ENCODE results near the gene CDKAL1.

- TF ChIP-seq HOXA7 (CRISPR knock-in tag; IDR thresholded peaks at IDR 0.05) (no peak), EP300 (IDR thresholded peaks at IDR 0.05) (no peak), FOXS1 (CRISPR knock-in tag; IDR thresholded peaks at IDR 0.05) (no peak), CTCF (IDR thresholded peaks at IDR 0.05) (no peak), POLR2AphosphoS2 (conservative IDR thresholded peaks at IDR 0.05; ENCODE audit: low read length) (no peak)
These were observed 710.7 kb downstream of the CDKAL1 start for GRCh38 chr6:21244897-21245470.
